ENCODE results near the gene NTNG2. TPM values are rescaled to one million over a fixed set of nuclear protein-coding genes. Genes with fewer than 3 reads are reported as not detected.

Gene NTNG2
- total RNA-seq, result 2.0 and 4.8 TPM in 2 replicates

GRCh38 chr9:132161743-132162184, at the start of gene NTNG2:
NTNG2 (plus strand) TSS chr9:132162058; CDS start chr9:132166832, 4,774 bp downstream.

Other genes starting within 250 kb of the NTNG2 start
- gene MED27, start 82.2 kb upstream of the NTNG2 start, total RNA-seq, result 18.6 and 19.4 TPM in 2 replicates
- 72.1 and 77.4 TPM in 2 replicates for gene SETX, start 192.9 kb downstream of the NTNG2 start, total RNA-seq
- gene TTF1, start 244.8 kb downstream of the NTNG2 start, total RNA-seq, result 6.8 and 13.8 TPM in 2 replicates
- not detected in 2 replicates for gene CFAP77, start 248.2 kb downstream of the NTNG2 start, total RNA-seq